IPS-18c (cell line): Measurements from ENCODE around the gene DGKH.

Experiments used
- H3K4me3 ChIP-seq: 2 replicates; pipeline ENCODE4 v1.7.0; 2013; ENCODE audit warnings: low read depth, mild to moderate bottlenecking, low read length, moderate library complexity; ENCODE audit not compliant: insufficient read depth
- H3K9me3 ChIP-seq: one replicate; pipeline ENCODE4 v1.6.1; 2013; ENCODE audit warnings: mild to moderate bottlenecking, low read length, moderate library complexity; ENCODE audit not compliant: control insufficient read depth, insufficient read depth

DGKH gene

GRCh38 chr13:42270857-42271215 lies 222.4 kb downstream of the DGKH start:
- Histone ChIP-seq H3K4me3 (peak overlapping the region; percentile 71), H3K9me3 (no peaks in the 10 kb centered on the region)

- Histone ChIP-seq H3K9me3 (no peaks in the 10 kb centered on the region), H3K4me3 (peak overlapping the region; percentile 71)
Observed at GRCh38 chr13:42271337-42272114, 223.1 kb downstream of the DGKH start.

GRCh38 chr13:42272115-42272803 lies 223.8 kb downstream of the DGKH start, which contains the start of gene AKAP11:
TSS of gene AKAP11 (plus strand) at chr13:42272152. CDS start at chr13:42286349, 14,197 bp downstream.
- Histone ChIP-seq H3K4me3 (peak within 1 kb of the TSS; percentile 72), H3K9me3 (no peaks in the 10 kb centered on the region)

- H3K4me3 ChIP-seq, result peak overlapping the region; percentile 72
- H3K9me3 ChIP-seq, result no peaks in the 10 kb centered on the region
Observed at GRCh38 chr13:42272804-42273175, 224.3 kb downstream of the DGKH start.

- Histone ChIP-seq H3K9me3 (no peaks in the 10 kb centered on the region), H3K4me3 (no peak overlapping the region)
Observed at GRCh38 chr13:42274386-42275097, 226.1 kb downstream of the DGKH start.

- Histone ChIP-seq H3K4me3 (no peak overlapping the region), H3K9me3 (no peaks in the 10 kb centered on the region)
Observed at GRCh38 chr13:42275098-42275471, 226.6 kb downstream of the DGKH start.

GRCh38 chr13:42275506-42275905 lies 227.1 kb downstream of the DGKH start:
- Histone ChIP-seq H3K9me3 (no peaks in the 10 kb centered on the region), H3K4me3 (no peak overlapping the region)

GRCh38 chr13:42276683-42277082 lies 228.2 kb downstream of the DGKH start:
- Histone ChIP-seq H3K4me3 (no peak overlapping the region), H3K9me3 (no peaks in the 10 kb centered on the region)

GRCh38 chr13:42277618-42278276 lies 229.3 kb downstream of the DGKH start:
- Histone ChIP-seq H3K9me3 (no peaks in the 10 kb centered on the region), H3K4me3 (no peak overlapping the region)

GRCh38 chr13:42279080-42279479 lies 230.6 kb downstream of the DGKH start:
- no peak overlapping the region for H3K4me3 ChIP-seq
- H3K9me3 ChIP-seq, result no peaks in the 10 kb centered on the region

GRCh38 chr13:42279986-42280385 lies 231.5 kb downstream of the DGKH start:
- Histone ChIP-seq H3K9me3 (no peaks in the 10 kb centered on the region), H3K4me3 (no peak overlapping the region)

GRCh38 chr13:42280537-42280936 lies 232.1 kb downstream of the DGKH start:
- Histone ChIP-seq H3K4me3 (no peak overlapping the region), H3K9me3 (no peaks in the 10 kb centered on the region)

GRCh38 chr13:42283574-42283973 lies 235.1 kb downstream of the DGKH start:
- Histone ChIP-seq H3K9me3 (no peaks in the 10 kb centered on the region), H3K4me3 (no peak overlapping the region)

GRCh38 chr13:42284068-42284467 lies 235.6 kb downstream of the DGKH start:
- Histone ChIP-seq H3K9me3 (no peaks in the 10 kb centered on the region), H3K4me3 (no peak overlapping the region)
